Testis (tissue), 2 donors: ENCODE data around the gene RSKR.

ENCODE experiments used
- POLR2A ChIP-seq: fragments of 450-650 bp; IDR thresholded peaks from one replicate; pipeline ENCODE4 v1.6.1; 2017; ENCODE audit warnings: antibody characterized with exemption, mild to moderate bottlenecking, moderate library complexity
- TF ChIP-seq, protein P1 (sequence below), 3 experiments: fragments of 450-650 bp in 2 of 3; fragments of 200-600 bp in 1 of 3; sonication (generic) in 1 of 3; IDR thresholded peaks; one replicate each; pipeline ENCODE4 v1.5.1; 2016 to 2019; ENCODE audit warnings: antibody characterized with exemption in 3 of 3, mild to moderate bottlenecking in 2 of 3, moderate library complexity in 1 of 3

DNA sequence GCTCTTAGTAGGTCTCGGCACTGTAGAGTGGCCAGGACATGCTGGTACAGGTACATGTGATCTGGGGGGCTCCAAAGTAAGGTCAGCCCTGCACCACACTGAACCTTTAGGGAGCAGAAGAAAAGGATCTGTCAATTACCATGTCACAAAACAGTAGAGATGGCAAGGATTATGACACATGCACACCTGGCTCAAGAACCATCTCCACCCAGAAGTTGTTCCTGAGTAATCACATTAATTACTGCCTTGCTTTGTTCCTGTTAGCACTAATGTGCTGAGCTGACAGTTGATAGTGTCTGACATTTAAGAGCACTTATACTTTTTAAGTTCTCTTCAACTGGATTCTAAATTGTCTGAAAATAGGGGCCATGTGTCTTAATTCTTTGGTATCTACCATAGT lies 21.5 kb upstream of the RSKR start:
- TF ChIP-seq, protein P1, sequence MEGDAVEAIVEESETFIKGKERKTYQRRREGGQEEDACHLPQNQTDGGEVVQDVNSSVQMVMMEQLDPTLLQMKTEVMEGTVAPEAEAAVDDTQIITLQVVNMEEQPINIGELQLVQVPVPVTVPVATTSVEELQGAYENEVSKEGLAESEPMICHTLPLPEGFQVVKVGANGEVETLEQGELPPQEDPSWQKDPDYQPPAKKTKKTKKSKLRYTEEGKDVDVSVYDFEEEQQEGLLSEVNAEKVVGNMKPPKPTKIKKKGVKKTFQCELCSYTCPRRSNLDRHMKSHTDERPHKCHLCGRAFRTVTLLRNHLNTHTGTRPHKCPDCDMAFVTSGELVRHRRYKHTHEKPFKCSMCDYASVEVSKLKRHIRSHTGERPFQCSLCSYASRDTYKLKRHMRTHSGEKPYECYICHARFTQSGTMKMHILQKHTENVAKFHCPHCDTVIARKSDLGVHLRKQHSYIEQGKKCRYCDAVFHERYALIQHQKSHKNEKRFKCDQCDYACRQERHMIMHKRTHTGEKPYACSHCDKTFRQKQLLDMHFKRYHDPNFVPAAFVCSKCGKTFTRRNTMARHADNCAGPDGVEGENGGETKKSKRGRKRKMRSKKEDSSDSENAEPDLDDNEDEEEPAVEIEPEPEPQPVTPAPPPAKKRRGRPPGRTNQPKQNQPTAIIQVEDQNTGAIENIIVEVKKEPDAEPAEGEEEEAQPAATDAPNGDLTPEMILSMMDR (IDR thresholded peaks at IDR 0.05): no peak
- no peak for TF ChIP-seq POLR2A
